DND-41 (cell line): Measurements from ENCODE around the gene CRACR2B.

Experiments
- ATAC-seq: fragments of 200-7000 bp; cut with Tn5 transposase; 3 replicates; pipeline ENCODE4 v1.9.1; 2021; ENCODE audit warnings: low read depth; ENCODE audit not compliant: insufficient read depth
- DNase-seq: peaks from one replicate; pipeline ENCODE4 v3.0.0-alpha.2; 2020
- H2AFZ ChIP-seq: 2 replicates; pipeline ENCODE4 v1.6.0; 2012; ENCODE audit warnings: low read depth, low read length
- H3K27ac ChIP-seq: 2 replicates; pipeline ENCODE4 v1.5.1; 2012; ENCODE audit warnings: low read length, inconsistent platforms
- H3K27me3 ChIP-seq: fragments of 200-600 bp; sonication (generic); 2 replicates; pipeline ENCODE4 v1.6.0; 2012; ENCODE audit warnings: low read length, mild to moderate bottlenecking, inconsistent platforms; ENCODE audit not compliant: insufficient read depth, poor library complexity
- H3K36me3 ChIP-seq: 2 replicates; pipeline ENCODE4 v1.5.1; 2012; ENCODE audit warnings: low read length, inconsistent platforms; ENCODE audit not compliant: insufficient read depth
- H3K4me1 ChIP-seq: 2 replicates; pipeline ENCODE4 v1.5.1; 2012; ENCODE audit warnings: mild to moderate bottlenecking, low read length; ENCODE audit not compliant: insufficient read depth
- H3K4me2 ChIP-seq: 2 replicates; pipeline ENCODE4 v1.6.0; 2012; ENCODE audit warnings: mild to moderate bottlenecking, moderate library complexity, low read length, inconsistent platforms; ENCODE audit not compliant: insufficient read depth
- H3K4me3 ChIP-seq, 2 experiments: fragments of 200-600 bp in 1 of 2; shearing (Covaris generic) in 1 of 2; 2 replicates each; pipeline ENCODE4 v1.5.1; 2012 to 2016; ENCODE audit warnings: inconsistent platforms in 2 of 2, low read length in 2 of 2, mild to moderate bottlenecking in 2 of 2, low read depth in 1 of 2, moderate library complexity in 1 of 2
- H3K79me2 ChIP-seq: 2 replicates; pipeline ENCODE4 v1.6.0; 2012; ENCODE audit warnings: low read length, inconsistent platforms; ENCODE audit not compliant: insufficient read depth
- H3K9ac ChIP-seq: 2 replicates; pipeline ENCODE4 v1.6.0; 2012; ENCODE audit warnings: low read depth, mild to moderate bottlenecking, inconsistent platforms, low read length, moderate library complexity
- H3K9me3 ChIP-seq: 2 replicates; pipeline ENCODE4 v1.5.1; 2012; ENCODE audit warnings: low read length, moderate library complexity, mild to moderate bottlenecking, inconsistent platforms; ENCODE audit not compliant: insufficient read depth, severe bottlenecking
- H4K20me1 ChIP-seq: 2 replicates; pipeline ENCODE4 v1.6.0; 2012; ENCODE audit warnings: low read length; ENCODE audit not compliant: insufficient read depth
- EZH2 ChIP-seq: IDR thresholded peaks from 3 replicates; pipeline ENCODE4 v1.6.1; 2012; ENCODE audit warnings: borderline replicate concordance, low read depth, mild to moderate bottlenecking, moderate library complexity, low read length, inconsistent platforms; ENCODE audit not compliant: severe bottlenecking
- TF ChIP-seq, protein P1 (sequence below): IDR thresholded peaks from 2 replicates; pipeline ENCODE4 v1.5.1; 2012; ENCODE audit warnings: borderline replicate concordance, low read length, moderate library complexity, mild to moderate bottlenecking; ENCODE audit not compliant: poor library complexity, severe bottlenecking; ENCODE audit errors: extremely low read depth

CRACR2B gene

GRCh38 chr11:819129-819931 is 8.4 kb upstream of the CRACR2B start:
- H3K4me2 ChIP-seq: peak overlapping the region; percentile 100
- H3K4me1 ChIP-seq: peaks cover 26% of the 10 kb centered on the region
- peaks cover 23% of the 10 kb centered on the region for H3K79me2 ChIP-seq
- H3K4me3 ChIP-seq: peak overlapping the region; percentile 74 to 87
- peaks cover 27% of the 10 kb centered on the region for H3K36me3 ChIP-seq
- H3K27me3 ChIP-seq: no peaks in the 10 kb centered on the region
- TF ChIP-seq, protein P1, sequence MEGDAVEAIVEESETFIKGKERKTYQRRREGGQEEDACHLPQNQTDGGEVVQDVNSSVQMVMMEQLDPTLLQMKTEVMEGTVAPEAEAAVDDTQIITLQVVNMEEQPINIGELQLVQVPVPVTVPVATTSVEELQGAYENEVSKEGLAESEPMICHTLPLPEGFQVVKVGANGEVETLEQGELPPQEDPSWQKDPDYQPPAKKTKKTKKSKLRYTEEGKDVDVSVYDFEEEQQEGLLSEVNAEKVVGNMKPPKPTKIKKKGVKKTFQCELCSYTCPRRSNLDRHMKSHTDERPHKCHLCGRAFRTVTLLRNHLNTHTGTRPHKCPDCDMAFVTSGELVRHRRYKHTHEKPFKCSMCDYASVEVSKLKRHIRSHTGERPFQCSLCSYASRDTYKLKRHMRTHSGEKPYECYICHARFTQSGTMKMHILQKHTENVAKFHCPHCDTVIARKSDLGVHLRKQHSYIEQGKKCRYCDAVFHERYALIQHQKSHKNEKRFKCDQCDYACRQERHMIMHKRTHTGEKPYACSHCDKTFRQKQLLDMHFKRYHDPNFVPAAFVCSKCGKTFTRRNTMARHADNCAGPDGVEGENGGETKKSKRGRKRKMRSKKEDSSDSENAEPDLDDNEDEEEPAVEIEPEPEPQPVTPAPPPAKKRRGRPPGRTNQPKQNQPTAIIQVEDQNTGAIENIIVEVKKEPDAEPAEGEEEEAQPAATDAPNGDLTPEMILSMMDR: peak; percentile 28
- no peak for TF ChIP-seq EZH2
- no peaks in the 10 kb centered on the region for H3K9me3 ChIP-seq
- H2AFZ ChIP-seq: peak overlapping the region; percentile 64
- peak overlapping the region; percentile 76 for H3K27ac ChIP-seq
- peak overlapping the region; percentile 92 for H3K9ac ChIP-seq
- peak; percentile 76 for ATAC-seq
- peak; percentile 93 for DNase-seq
- peaks cover 30% of the 10 kb centered on the region for H4K20me1 ChIP-seq

DNA sequence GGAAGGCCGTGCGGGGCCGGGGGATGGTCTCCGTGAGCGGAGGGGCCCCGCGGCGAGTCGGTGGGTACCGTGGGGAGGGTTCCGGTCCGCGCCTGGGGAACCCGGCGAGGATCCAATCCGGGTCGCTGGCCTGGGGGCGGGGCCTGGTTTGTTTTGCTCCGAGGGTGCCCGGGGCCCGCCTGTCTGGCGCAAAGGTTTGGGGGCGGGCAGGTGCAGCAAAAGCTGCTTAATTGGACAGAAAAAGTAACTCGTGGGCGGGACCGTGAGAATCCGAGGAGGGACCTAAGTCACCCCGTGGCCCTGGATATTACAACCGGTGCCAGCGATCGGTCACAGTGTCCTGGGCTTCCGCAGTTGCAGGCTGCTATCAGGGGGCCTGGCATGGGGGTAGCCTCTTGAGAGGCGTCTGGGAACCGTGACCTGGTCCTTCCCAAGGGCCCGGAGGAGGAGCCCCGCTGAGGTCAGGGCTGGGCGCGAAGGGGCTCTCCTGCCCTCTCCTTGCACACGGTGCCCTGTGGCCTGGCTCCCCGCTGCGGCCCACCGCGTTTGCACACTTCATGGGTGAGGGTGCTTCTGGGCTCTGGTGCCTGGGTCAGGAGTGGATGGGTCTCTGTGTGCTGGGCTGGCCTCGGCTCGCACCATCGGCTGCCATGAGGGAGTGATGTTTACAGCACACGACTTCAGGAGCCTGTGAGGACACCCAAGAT is 7.6 kb upstream of the CRACR2B start:
- Histone ChIP-seq H3K27me3 (no peaks in the 10 kb centered on the region), H3K4me2 (peak overlapping the region; percentile 100), H4K20me1 (peaks cover 32% of the 10 kb centered on the region), H3K9me3 (no peaks in the 10 kb centered on the region), H3K9ac (peak overlapping the region; percentile 92), H3K4me3 (peak overlapping the region; percentile 74 to 87), H3K79me2 (peaks cover 23% of the 10 kb centered on the region), H3K36me3 (peaks cover 34% of the 10 kb centered on the region), H3K4me1 (peaks cover 26% of the 10 kb centered on the region), H3K27ac (peak overlapping the region; percentile 76), H2AFZ (peak overlapping the region; percentile 58)
- no peak for TF ChIP-seq EZH2
- TF ChIP-seq, protein P1: no peak
- peak; percentile 92 for DNase-seq
- ATAC-seq: peak; percentile 74

GRCh38 chr11:820655-821511 is 6.8 kb upstream of the CRACR2B start:
- Histone ChIP-seq H3K4me3 (peak overlapping the region; percentile 74 to 87; a peak in 3 of 4 replicates), H3K36me3 (peaks cover 39% of the 10 kb centered on the region), H3K9me3 (no peaks in the 10 kb centered on the region), H3K79me2 (peaks cover 23% of the 10 kb centered on the region), H3K27me3 (peaks cover 2% of the 10 kb centered on the region), H3K4me2 (peak overlapping the region; percentile 100), H4K20me1 (peaks cover 37% of the 10 kb centered on the region), H2AFZ (no peak overlapping the region), H3K9ac (peak overlapping the region; percentile 92), H3K27ac (no peak overlapping the region; the same call in 1 of the 2 replicates), H3K4me1 (peaks cover 27% of the 10 kb centered on the region)
- DNase-seq (no peak), ATAC-seq (no peak)
- TF ChIP-seq, protein P1: no peak
- no peak for TF ChIP-seq EZH2
